IPS-18a (cell line): ENCODE data around the gene MYH6.

Experiments
- H3K27ac ChIP-seq: one replicate; pipeline ENCODE4 v1.5.1; 2013; ENCODE audit warnings: low read length
- H3K27me3 ChIP-seq: one replicate; pipeline ENCODE4 v1.6.1; 2013; ENCODE audit warnings: mild to moderate bottlenecking, low read length; ENCODE audit not compliant: control insufficient read depth, insufficient read depth
- H3K36me3 ChIP-seq: one replicate; pipeline ENCODE4 v1.6.1; 2013; ENCODE audit warnings: low read depth, low read length; ENCODE audit not compliant: control insufficient read depth
- H3K4me1 ChIP-seq: one replicate; pipeline ENCODE4 v1.6.1; 2013; ENCODE audit warnings: low read depth, low read length; ENCODE audit not compliant: control insufficient read depth
- H3K4me3 ChIP-seq: one replicate; pipeline ENCODE4 v1.5.1; 2013; ENCODE audit warnings: low read length
- H3K9ac ChIP-seq: one replicate; pipeline ENCODE4 v1.6.1; 2013; ENCODE audit warnings: mild to moderate bottlenecking, low read length, moderate library complexity
- H3K9me3 ChIP-seq: one replicate; pipeline ENCODE4 v1.6.1; 2013; ENCODE audit warnings: low read depth, low read length; ENCODE audit not compliant: control insufficient read depth

The MYH6 gene

DNA sequence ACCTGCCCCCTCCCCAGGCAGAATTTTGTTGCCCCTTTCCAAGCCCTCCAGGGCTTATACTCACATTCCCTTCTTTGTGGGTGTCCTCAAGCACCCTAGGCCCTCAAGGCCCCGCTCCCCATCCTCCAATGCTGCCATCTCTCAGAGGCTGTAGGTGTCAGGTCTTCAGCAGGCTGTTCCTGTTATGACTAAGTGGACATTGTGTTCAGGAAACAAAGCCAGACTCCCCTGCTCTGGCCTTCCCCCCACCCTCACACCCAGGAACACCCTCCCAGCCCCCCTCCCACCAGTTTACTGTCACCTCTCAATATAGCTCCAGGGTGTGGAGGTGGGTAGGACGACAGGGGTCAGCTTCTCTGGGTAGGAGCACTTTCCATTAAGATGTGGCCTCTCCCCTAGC, 1.4 kb upstream of the MYH6 start:
- H3K4me1 ChIP-seq: no peaks in the 10 kb centered on the region
- H3K27me3 ChIP-seq: no peaks in the 10 kb centered on the region
- no peak overlapping the region for H3K27ac ChIP-seq
- no peak overlapping the region for H3K4me3 ChIP-seq
- H3K9ac ChIP-seq: no peak overlapping the region
- no peaks in the 10 kb centered on the region for H3K9me3 ChIP-seq
- H3K36me3 ChIP-seq: no peaks in the 10 kb centered on the region

DNA sequence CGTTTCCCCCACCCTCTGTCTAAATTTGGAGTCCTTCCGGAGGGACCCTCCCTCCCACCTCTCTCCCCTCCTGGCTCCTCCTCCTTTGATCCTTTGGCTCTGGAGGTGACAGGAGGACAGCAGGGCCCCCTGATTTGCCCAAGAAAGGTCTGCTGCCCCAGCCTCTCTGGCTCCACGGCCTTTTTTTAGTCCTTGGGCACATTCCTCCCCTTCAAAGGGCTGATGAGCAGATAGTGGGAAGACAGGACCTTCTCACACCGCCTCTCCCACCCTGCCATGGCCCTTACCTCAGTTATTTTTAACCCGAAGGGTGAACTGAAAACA, 196 bp upstream of the MYH6 start:
- H3K27ac ChIP-seq: no peak overlapping the region
- H3K9ac ChIP-seq: no peak overlapping the region
- H3K36me3 ChIP-seq: no peaks in the 10 kb centered on the region
- no peaks in the 10 kb centered on the region for H3K9me3 ChIP-seq
- H3K27me3 ChIP-seq: no peaks in the 10 kb centered on the region
- no peak overlapping the region for H3K4me3 ChIP-seq
- H3K4me1 ChIP-seq: no peaks in the 10 kb centered on the region

DNA sequence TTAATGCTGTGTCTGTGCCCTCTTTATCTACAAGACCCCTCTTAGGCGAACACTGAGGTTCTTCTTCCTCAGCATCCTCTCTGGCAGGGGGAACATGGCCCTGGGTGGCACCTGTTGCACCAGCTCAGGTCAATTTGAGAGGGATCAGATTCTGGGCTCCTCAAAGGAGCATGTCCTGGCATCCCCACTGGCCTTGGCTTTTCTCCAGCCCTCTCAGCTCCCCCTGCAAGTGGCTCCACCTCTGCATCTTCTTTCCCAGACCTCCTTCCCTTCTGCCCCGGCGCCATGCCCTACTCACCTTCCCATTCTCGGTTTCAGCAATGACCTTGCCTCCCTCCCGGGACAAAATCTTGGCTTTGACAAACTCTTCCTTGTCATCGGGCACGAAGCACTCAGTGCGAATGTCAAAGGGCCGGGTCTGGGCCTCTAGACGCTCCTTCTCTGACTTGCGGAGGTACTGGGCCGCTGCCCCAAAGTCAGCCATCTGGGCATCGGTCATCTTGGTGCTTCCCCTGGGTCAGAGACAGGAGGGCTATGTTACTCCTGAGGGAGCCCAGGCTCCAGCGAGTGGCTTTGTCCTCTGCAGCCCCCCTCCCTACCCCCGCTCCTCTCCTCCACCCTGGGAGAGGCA, 1.2 kb downstream of the MYH6 start:
- H3K9me3 ChIP-seq: no peaks in the 10 kb centered on the region
- H3K27ac ChIP-seq: no peak overlapping the region
- no peaks in the 10 kb centered on the region for H3K36me3 ChIP-seq
- no peaks in the 10 kb centered on the region for H3K27me3 ChIP-seq
- no peak overlapping the region for H3K9ac ChIP-seq
- H3K4me1 ChIP-seq: no peaks in the 10 kb centered on the region
- no peak overlapping the region for H3K4me3 ChIP-seq

DNA sequence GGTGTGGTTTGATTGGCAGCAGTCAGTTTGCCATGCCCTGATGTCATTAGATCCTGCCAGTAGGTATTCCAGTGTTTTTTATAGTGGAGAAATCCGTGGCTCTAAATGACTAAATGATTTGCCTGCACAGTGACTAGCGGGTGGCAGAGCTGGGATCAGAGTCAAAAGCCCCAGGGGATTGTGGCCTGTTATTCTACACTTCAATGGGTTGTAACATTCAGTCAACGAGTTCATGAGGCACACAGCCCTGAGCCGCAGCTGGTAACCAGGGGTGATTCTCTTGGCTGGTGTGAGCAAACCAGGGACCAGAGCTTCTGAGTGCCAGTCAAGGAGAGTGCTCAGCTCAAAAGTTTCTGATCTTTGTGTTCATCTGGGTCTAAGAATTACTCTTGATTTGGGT, 1.8 kb downstream of the MYH6 start:
- H3K4me3 ChIP-seq: no peak overlapping the region
- H3K27me3 ChIP-seq: no peaks in the 10 kb centered on the region
- H3K9me3 ChIP-seq: no peaks in the 10 kb centered on the region
- H3K36me3 ChIP-seq: no peaks in the 10 kb centered on the region
- no peak overlapping the region for H3K27ac ChIP-seq
- no peak overlapping the region for H3K9ac ChIP-seq
- no peaks in the 10 kb centered on the region for H3K4me1 ChIP-seq

DNA sequence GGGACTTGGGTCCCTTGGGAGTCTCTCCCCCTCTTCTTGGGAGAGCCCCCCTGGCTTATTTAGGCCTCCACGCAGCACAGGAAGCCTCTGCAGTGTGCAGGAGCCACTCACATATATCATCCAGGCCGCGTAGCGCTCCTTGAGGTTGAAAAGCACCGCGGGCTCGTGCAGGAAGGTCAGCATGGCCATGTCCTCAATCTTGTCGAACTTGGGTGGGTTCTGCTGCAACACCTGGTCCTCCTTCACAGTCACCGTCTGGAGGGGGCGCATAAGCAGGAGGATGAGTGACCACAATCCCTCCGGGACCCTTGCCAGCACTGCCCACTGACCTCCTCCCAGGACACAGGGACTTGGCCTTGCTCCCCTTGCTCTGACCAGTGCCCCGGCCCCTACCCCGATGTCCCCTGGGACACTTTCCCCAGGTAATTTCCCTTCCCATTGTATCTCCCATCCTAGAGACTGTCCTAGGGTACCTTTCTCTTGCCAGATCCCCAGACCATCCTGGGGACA, 2.5 kb downstream of the MYH6 start:
- Histone ChIP-seq H3K27ac (no peak overlapping the region), H3K27me3 (no peaks in the 10 kb centered on the region), H3K9me3 (no peaks in the 10 kb centered on the region), H3K36me3 (no peaks in the 10 kb centered on the region), H3K4me1 (no peaks in the 10 kb centered on the region), H3K4me3 (no peak overlapping the region), H3K9ac (no peak overlapping the region)

DNA sequence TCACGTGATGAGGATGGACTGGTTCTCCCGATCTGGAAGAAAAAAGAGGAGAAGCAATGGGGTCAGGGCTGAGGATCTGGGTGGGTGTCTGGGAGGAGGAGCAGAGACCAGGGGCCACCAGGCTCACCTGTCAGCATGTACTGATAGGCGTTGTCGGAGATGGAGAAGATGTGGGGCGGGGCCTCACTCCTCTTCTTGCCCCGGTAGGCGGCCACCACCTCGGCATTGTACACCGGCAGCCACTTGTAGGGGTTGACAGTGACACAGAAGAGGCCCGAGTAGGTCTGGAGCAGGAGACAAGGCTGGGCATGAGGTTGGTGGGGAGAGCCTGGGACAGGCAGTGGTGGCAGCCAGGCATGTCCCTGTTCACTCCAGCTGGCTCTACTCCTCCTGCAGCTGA, 3.0 kb downstream of the MYH6 start:
- H3K9ac ChIP-seq: no peak overlapping the region
- H3K36me3 ChIP-seq: no peaks in the 10 kb centered on the region
- H3K27me3 ChIP-seq: no peaks in the 10 kb centered on the region
- no peak overlapping the region for H3K27ac ChIP-seq
- H3K4me1 ChIP-seq: no peaks in the 10 kb centered on the region
- H3K9me3 ChIP-seq: no peaks in the 10 kb centered on the region
- H3K4me3 ChIP-seq: no peak overlapping the region

DNA sequence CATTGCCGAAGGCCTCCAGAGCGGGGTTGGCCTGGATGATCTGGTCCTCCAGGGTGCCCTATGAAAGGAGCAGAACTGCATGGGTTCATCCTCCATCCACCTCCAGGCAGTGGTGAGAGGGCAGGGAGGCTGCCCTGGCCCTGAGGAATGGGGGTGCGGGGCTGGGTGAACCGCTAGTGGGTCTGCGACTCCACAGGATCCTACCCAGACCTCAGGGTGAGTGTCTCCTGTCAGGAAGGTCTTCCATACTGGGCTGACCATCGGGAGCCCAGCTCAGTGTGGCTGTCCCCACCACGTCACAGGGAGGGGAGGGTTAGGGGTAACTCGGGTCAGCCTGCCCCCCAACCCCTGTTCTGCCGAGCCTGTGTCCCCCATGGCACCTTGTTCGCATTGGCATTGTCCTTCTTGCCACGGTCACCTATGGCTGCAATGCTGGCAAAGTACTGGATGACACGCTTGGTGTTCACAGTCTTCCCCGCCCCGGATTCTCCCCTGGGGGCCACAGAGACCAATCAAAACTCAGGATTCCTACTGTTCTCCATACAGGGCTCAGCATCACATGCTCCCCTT, 3.7 kb downstream of the MYH6 start:
- Histone ChIP-seq H3K4me1 (no peaks in the 10 kb centered on the region), H3K27ac (no peak overlapping the region), H3K36me3 (no peaks in the 10 kb centered on the region), H3K9me3 (no peaks in the 10 kb centered on the region), H3K9ac (no peak overlapping the region), H3K4me3 (no peak overlapping the region), H3K27me3 (no peaks in the 10 kb centered on the region)

DNA sequence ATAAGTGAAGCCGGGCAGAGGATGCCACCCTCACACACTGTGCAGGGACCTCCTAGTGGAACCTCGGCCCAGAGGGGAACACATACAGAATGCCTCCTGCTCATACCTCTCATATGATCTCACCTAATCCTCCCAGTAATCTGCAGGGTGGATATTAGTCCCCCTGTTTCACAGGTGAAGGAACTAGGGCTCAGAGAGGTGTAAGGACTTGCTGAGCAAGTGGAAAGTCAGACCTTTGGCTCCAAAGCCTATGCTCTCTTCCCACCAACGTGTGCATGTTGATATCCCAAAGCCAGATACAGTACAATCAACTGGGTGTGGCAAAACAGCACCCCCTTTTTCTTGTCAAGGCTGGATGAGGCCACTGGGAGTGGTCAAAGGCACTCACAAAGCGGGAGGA, 4.2 kb downstream of the MYH6 start:
- Histone ChIP-seq H3K27me3 (no peaks in the 10 kb centered on the region), H3K36me3 (no peaks in the 10 kb centered on the region), H3K4me3 (no peak overlapping the region), H3K4me1 (no peaks in the 10 kb centered on the region), H3K9ac (no peak overlapping the region), H3K27ac (no peak overlapping the region), H3K9me3 (no peaks in the 10 kb centered on the region)

DNA sequence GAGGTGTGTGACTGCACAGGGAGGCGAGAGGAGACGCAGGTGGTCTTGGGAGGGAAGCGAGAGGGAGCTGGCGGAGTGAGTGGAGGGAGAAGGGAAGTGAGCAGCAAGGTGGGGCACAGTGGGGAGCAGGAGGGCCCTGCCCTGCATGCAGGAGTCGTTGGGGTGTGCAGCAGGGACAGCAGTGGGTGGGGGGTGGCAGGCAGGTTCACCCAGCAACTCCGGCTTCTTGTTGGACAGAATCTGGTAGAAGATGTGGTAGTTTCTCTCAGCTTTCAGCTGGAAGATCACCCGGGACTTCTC, 5.0 kb downstream of the MYH6 start:
- Histone ChIP-seq H3K27ac (no peak overlapping the region), H3K4me3 (no peak overlapping the region), H3K9ac (no peak overlapping the region), H3K27me3 (no peaks in the 10 kb centered on the region), H3K36me3 (no peaks in the 10 kb centered on the region), H3K4me1 (no peaks in the 10 kb centered on the region), H3K9me3 (no peaks in the 10 kb centered on the region)

DNA sequence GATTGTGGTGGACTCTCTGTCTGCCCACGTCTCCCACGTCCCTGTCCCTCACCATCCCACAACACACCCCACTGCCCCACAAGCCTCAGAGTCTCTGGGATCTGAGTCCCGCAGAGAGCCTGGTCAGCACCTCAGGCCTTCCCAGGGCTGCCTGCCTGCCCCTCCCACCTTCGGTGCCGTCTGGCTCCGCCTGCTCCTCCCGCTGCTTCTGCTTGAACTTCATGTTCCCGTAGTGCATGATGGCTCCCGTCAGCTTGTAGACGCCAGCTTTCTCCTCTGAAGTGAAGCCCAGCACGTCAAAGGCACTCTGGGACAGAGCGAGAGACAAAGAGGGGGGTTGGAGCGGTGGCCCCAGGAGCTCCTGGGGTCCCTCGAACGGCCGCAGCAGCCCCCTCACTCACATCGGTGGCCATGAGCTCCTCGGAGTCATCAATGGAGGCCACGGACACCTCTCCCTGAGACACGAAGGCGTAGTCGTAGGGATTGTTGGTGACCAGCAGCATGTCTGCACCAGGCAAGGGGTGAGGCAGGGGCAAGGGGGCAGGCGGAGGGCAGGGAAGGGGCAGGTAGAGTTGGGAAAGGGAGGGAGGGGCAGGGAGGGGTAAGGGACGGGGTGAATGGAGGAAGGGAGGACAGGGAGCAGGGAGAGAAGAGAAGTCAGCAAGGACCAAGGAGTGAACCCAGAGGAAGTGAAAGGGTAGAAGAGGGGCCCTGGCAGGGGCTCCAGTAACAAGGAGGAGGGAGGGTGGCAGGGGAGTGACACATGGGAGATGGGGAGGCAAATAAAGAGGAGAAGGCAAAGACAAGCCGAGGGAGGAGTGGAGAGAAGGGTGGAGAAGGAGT, 5.6 kb downstream of the MYH6 start:
- no peak overlapping the region for H3K9ac ChIP-seq
- no peaks in the 10 kb centered on the region for H3K36me3 ChIP-seq
- H3K9me3 ChIP-seq: no peaks in the 10 kb centered on the region
- no peak overlapping the region for H3K27ac ChIP-seq
- H3K27me3 ChIP-seq: no peaks in the 10 kb centered on the region
- no peak overlapping the region for H3K4me3 ChIP-seq
- H3K4me1 ChIP-seq: no peaks in the 10 kb centered on the region

DNA sequence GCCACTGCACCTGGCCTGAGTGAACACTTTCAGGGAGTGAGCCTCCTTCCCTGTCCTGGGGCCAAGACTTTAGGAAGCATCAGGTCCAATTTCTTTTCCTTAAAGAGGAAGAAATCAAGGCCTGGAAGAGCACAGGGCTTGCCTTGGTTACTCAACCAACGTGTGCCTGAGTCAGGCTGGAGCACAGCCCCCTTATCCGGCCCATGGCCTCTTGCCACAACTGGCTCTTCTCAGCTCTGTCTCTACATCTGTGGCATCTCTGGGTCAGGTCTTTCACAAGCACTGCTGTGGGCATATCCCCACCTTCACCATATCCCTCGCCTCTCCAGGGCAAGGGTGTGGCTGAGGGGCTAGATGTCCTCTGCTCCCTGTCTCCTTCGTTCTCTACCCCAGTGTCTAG, 6.8 kb downstream of the MYH6 start:
- Histone ChIP-seq H3K4me3 (no peak overlapping the region), H3K36me3 (no peaks in the 10 kb centered on the region), H3K9me3 (no peaks in the 10 kb centered on the region), H3K27ac (no peak overlapping the region), H3K27me3 (no peaks in the 10 kb centered on the region), H3K4me1 (no peaks in the 10 kb centered on the region), H3K9ac (no peak overlapping the region)
